Measurements from ENCODE around the gene PITPNM3.
A peak's percentile ranks its signal among the peaks of the same experiment; 100 is the strongest.

Gene PITPNM3

DNA sequence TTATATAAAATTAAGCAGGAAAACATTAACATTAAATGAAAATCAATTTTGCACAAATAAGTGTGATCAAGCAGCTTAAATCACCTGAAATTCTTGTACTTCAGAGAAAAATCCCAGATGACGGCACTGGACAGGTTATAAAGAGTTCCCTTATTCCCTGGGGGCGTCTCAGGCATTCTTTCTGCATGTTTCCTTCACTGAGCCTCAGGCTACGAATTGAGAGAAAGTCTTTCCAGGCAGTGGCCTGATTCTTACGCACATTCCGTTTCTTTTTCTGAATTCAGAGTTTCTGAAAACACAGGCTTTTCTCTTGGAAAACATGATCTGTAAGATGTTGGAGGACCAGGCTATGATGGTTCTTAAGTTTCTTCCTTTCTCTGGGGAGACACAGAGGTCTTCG is 22.1 kb upstream of the PITPNM3 start:
- Histone ChIP-seq H3K27ac (no peak overlapping the region), H3K4me3 (ENCODE audit: low read depth, low read length) (no peak overlapping the region), H3K36me3 (peaks cover 36% of the 10 kb centered on the region), H3K27me3 (ENCODE audit: insufficient read depth, low read depth, severe bottlenecking) (no peaks in the 10 kb centered on the region), H3K9me3 (ENCODE audit: severe bottlenecking) (no peaks in the 10 kb centered on the region)
- no peak for DNase-seq
- TF ChIP-seq, protein P1, sequence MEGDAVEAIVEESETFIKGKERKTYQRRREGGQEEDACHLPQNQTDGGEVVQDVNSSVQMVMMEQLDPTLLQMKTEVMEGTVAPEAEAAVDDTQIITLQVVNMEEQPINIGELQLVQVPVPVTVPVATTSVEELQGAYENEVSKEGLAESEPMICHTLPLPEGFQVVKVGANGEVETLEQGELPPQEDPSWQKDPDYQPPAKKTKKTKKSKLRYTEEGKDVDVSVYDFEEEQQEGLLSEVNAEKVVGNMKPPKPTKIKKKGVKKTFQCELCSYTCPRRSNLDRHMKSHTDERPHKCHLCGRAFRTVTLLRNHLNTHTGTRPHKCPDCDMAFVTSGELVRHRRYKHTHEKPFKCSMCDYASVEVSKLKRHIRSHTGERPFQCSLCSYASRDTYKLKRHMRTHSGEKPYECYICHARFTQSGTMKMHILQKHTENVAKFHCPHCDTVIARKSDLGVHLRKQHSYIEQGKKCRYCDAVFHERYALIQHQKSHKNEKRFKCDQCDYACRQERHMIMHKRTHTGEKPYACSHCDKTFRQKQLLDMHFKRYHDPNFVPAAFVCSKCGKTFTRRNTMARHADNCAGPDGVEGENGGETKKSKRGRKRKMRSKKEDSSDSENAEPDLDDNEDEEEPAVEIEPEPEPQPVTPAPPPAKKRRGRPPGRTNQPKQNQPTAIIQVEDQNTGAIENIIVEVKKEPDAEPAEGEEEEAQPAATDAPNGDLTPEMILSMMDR (IDR thresholded peaks at IDR 0.05; ENCODE audit: low read depth, low read length), result no peak

DNA sequence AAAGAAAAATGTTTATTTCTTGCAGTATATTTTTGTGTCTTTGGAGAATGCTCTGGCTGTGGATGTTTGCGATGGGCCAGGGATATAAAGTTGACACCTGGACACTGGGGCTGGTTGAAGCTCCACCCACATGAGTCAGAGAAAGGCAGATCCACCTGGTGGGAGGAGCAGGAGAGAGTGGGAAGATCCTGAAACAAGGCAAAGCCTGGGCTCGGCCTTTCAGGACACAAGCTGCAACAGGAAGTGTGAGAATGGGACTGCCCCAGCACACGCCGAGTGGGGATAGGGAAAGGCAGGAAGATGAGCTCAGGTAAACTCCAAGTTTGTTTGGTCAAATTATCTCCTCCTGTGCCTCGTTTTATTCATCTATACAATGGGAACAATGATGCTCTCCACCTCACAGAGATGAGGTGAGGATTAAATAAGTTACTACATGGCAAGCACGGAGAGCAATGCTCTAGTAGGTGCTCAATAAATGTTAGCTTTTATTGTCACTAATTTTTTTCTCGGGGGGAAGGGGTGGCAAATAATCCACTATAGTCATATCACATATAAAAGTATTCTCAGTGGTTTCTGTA is 21.4 kb upstream of the PITPNM3 start:
- H3K27me3 ChIP-seq (ENCODE audit: insufficient read depth, low read depth, severe bottlenecking), result no peaks in the 10 kb centered on the region
- no peak overlapping the region for H3K27ac ChIP-seq
- TF ChIP-seq, protein P1 (IDR thresholded peaks at IDR 0.05; ENCODE audit: low read depth, low read length), result no peak
- DNase-seq, result no peak
- no peaks in the 10 kb centered on the region for H3K9me3 ChIP-seq (ENCODE audit: severe bottlenecking)
- peaks cover 30% of the 10 kb centered on the region for H3K36me3 ChIP-seq
- H3K4me3 ChIP-seq (ENCODE audit: low read depth, low read length), result no peak overlapping the region

DNA sequence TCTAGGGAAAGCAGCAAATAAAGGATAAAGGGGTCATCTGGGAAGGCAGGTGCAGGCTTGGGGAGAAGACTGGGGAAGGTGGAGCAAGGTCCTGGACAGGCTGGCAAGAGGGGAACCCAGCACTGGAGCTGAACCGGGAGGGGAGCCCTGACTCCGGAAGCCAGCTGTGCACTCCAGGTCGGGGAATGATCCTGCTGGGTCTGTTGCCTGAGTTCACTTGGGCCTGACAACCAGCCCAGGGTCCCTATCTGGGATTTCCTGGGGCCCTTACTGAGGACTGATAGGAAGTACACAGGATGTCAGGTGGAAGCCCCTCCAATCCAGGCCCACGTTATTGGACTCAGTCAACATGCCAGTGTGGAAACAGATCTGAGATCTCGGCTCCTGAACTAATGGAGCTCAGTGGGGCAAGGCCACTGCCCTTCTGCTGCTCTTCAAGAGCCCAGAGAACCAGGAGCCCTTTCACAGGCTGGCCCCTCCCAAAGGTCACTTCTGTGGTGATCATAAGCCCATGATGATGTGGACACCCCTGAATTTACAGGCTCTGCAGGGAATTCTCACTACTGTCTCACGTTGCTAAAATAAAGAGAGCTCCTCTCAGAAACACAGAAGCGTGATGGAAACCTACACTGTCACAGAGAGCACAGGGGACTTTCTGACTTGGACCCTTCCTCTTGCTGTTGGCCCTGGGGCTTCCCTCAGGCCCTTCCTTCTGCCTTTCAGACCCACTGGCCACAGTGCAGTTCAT is 19.9 kb upstream of the PITPNM3 start:
- no peak for DNase-seq
- Histone ChIP-seq H3K27ac (no peak overlapping the region), H3K27me3 (ENCODE audit: insufficient read depth, low read depth, severe bottlenecking) (no peaks in the 10 kb centered on the region), H3K4me3 (ENCODE audit: low read depth, low read length) (no peak overlapping the region), H3K36me3 (peaks cover 22% of the 10 kb centered on the region), H3K9me3 (ENCODE audit: severe bottlenecking) (no peaks in the 10 kb centered on the region)
- TF ChIP-seq, protein P1 (IDR thresholded peaks at IDR 0.05; ENCODE audit: low read depth, low read length), result no peak

DNA sequence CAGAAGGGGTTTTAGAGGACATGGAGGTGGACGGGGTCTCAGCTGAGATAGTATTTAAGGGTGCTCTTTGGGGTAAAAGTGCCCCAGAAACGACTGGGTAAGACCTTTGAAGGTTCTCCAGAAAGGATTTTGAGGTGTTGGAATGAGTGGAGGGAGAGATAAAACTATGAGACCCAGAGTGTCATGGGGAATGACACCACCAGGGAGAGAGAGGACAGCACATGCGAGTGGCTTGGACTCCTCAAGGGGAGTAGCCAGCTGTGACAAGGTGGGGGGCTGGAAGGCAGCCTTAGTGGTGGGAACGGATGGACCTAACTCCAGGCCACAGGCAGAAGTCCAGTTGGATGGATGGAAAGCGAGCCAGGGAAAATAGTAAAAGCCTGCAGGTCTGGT is 19.2 kb upstream of the PITPNM3 start:
- no peaks in the 10 kb centered on the region for H3K9me3 ChIP-seq (ENCODE audit: severe bottlenecking)
- H3K4me3 ChIP-seq (ENCODE audit: low read depth, low read length), result no peak overlapping the region
- H3K27ac ChIP-seq, result 0 out of 2 replicates have a peak overlapping the region, but pooled peaks have one; percentile 20
- H3K36me3 ChIP-seq, result peaks cover 22% of the 10 kb centered on the region
- TF ChIP-seq, protein P1 (IDR thresholded peaks at IDR 0.05; ENCODE audit: low read depth, low read length), result no peak
- no peak for DNase-seq
- no peaks in the 10 kb centered on the region for H3K27me3 ChIP-seq (ENCODE audit: insufficient read depth, low read depth, severe bottlenecking)

DNA sequence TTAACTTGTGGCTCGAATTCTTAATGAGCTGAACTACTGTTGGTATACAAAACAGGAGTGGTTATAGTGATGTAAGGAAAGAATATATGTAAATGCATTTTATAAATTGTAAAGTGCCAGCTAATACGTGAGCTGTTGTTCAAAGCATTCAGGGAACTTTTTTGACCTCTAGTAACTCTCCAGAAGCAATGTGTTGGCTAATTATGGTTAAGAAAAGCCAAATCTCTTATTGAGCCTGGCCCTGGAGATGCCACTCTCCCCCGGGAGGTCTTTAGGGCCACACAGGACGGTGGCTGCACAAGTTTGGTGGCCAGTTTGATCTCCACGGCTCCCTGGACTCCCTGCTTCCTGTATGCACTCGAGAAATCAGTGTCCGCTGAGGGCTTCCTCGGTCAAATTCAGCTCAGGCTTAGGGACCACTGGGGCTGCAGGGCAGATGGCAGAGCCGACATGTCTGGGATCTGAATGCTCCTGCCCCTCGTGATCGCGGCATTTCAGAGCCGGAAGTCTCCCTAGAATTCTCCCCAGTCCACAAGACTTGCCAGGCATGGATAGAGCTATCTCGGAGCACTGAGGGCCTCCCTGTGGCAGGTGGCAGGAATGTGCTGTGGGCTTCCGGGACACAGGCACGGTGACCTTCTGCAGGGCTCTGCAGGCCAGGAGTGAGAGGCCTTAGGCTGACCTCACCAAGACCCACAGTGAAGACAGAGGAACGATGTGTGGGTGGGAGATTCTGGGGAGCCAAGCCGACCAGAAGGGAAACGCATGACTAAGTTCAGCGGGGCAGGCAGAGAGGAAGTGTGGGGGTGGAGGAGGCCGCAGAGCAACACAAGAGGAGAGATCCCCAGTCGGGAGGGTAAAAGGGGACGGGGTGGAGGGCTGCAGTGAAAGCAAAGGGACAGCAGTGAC is 18.6 kb upstream of the PITPNM3 start:
- TF ChIP-seq, protein P1 (IDR thresholded peaks at IDR 0.05; ENCODE audit: low read depth, low read length), result peak; percentile 47; the same call in 1 of the 2 replicates
- H3K27ac ChIP-seq, result 0 out of 2 replicates have a peak overlapping the region, but pooled peaks have one; percentile 20
- H3K4me3 ChIP-seq (ENCODE audit: low read depth, low read length), result no peak overlapping the region
- no peaks in the 10 kb centered on the region for H3K27me3 ChIP-seq (ENCODE audit: insufficient read depth, low read depth, severe bottlenecking)
- no peaks in the 10 kb centered on the region for H3K9me3 ChIP-seq (ENCODE audit: severe bottlenecking)
- peaks cover 22% of the 10 kb centered on the region for H3K36me3 ChIP-seq
- DNase-seq, result peak; percentile 52
